HEK293 (cell line): ENCODE data around the gene NELFB.
A peak's percentile ranks its signal among the peaks of the same experiment; 100 is the strongest.

Source experiments
- BCL11B ChIP-seq: fragments of 450-650 bp; formaldehyde crosslinking; IDR thresholded peaks from 2 replicates; pipeline ENCODE4 v1.5.1; 2016; ENCODE audit warnings: low read depth, missing biosample characterization, missing genetic modification characterization
- GLIS2 ChIP-seq: fragments of 450-650 bp; formaldehyde crosslinking; IDR thresholded peaks from 2 replicates; pipeline ENCODE4 v1.5.1; 2016; ENCODE audit warnings: missing biosample characterization, missing genetic modification characterization
- HIC1 ChIP-seq: fragments of 450-650 bp; formaldehyde crosslinking; IDR thresholded peaks from 2 replicates; pipeline ENCODE4 v1.5.1; 2016; ENCODE audit warnings: missing biosample characterization, missing genetic modification characterization
- REST ChIP-seq: fragments of 450-650 bp; formaldehyde crosslinking; IDR thresholded peaks from 2 replicates; pipeline ENCODE4 v1.5.1; 2016; ENCODE audit warnings: missing biosample characterization, missing genetic modification characterization
- SCRT1 ChIP-seq: fragments of 450-650 bp; formaldehyde crosslinking; IDR thresholded peaks from 2 replicates; pipeline ENCODE4 v1.5.1; 2016; ENCODE audit warnings: missing biosample characterization, missing genetic modification characterization, borderline replicate concordance
- ZBTB1 ChIP-seq: fragments of 450-650 bp; formaldehyde crosslinking; IDR thresholded peaks from 2 replicates; pipeline ENCODE4 v1.5.1; 2016; ENCODE audit warnings: missing biosample characterization, missing genetic modification characterization
- ZBTB17 ChIP-seq: fragments of 450-650 bp; formaldehyde crosslinking; IDR thresholded peaks from 2 replicates; pipeline ENCODE4 v1.5.1; 2016; ENCODE audit warnings: missing biosample characterization, missing genetic modification characterization
- ZFP37 ChIP-seq: fragments of 450-650 bp; formaldehyde crosslinking; IDR thresholded peaks from 2 replicates; pipeline ENCODE4 v1.5.1; 2016; ENCODE audit warnings: missing biosample characterization, missing genetic modification characterization
- ZNF184 ChIP-seq: fragments of 450-650 bp; IDR thresholded peaks from 2 replicates; pipeline ENCODE4 v1.5.1; 2018; ENCODE audit warnings: missing biosample characterization, mild to moderate bottlenecking, missing genetic modification characterization
- ZNF26 ChIP-seq: fragments of 450-650 bp; formaldehyde crosslinking; IDR thresholded peaks from 2 replicates; pipeline ENCODE4 v1.5.1; 2016; ENCODE audit warnings: missing biosample characterization, missing genetic modification characterization
- ZNF280C ChIP-seq: fragments of 450-650 bp; formaldehyde crosslinking; IDR thresholded peaks from 2 replicates; pipeline ENCODE4 v1.5.1; 2016; ENCODE audit warnings: missing biosample characterization, missing genetic modification characterization
- ZNF335 ChIP-seq: fragments of 450-650 bp; formaldehyde crosslinking; conservative IDR thresholded peaks from 2 replicates; pipeline ENCODE4 v1.5.1; 2016; ENCODE audit warnings: missing biosample characterization, missing genetic modification characterization
- ZNF514 ChIP-seq: fragments of 450-650 bp; formaldehyde crosslinking; IDR thresholded peaks from 2 replicates; pipeline ENCODE4 v1.5.1; 2016; ENCODE audit warnings: missing biosample characterization, missing genetic modification characterization
- ZNF518A ChIP-seq: fragments of 450-650 bp; formaldehyde crosslinking; conservative IDR thresholded peaks from 2 replicates; pipeline ENCODE4 v1.5.1; 2016; ENCODE audit warnings: low read depth, missing biosample characterization, missing genetic modification characterization
- ZNF521 ChIP-seq: fragments of 450-650 bp; formaldehyde crosslinking; IDR thresholded peaks from 2 replicates; pipeline ENCODE4 v1.5.1; 2017; ENCODE audit warnings: missing biosample characterization, mild to moderate bottlenecking, missing genetic modification characterization
- ZNF555 ChIP-seq: fragments of 450-650 bp; formaldehyde crosslinking; conservative IDR thresholded peaks from 2 replicates; pipeline ENCODE4 v1.5.1; 2017; ENCODE audit warnings: missing biosample characterization, mild to moderate bottlenecking, missing genetic modification characterization, inconsistent platforms
- ZNF560 ChIP-seq: fragments of 450-650 bp; formaldehyde crosslinking; IDR thresholded peaks from 2 replicates; pipeline ENCODE4 v1.5.1; 2017; ENCODE audit warnings: missing biosample characterization, missing genetic modification characterization, borderline replicate concordance
- ZNF701 ChIP-seq: fragments of 450-650 bp; formaldehyde crosslinking; IDR thresholded peaks from 2 replicates; pipeline ENCODE4 v1.5.1; 2016; ENCODE audit warnings: missing biosample characterization, missing genetic modification characterization
- ZNF704 ChIP-seq: fragments of 450-650 bp; formaldehyde crosslinking; IDR thresholded peaks from 2 replicates; pipeline ENCODE4 v1.5.1; 2016; ENCODE audit warnings: missing biosample characterization, missing genetic modification characterization
- ZNF768 ChIP-seq: fragments of 450-650 bp; formaldehyde crosslinking; IDR thresholded peaks from 2 replicates; pipeline ENCODE4 v1.5.1; 2018; ENCODE audit warnings: missing biosample characterization, mild to moderate bottlenecking, missing genetic modification characterization
- ZNF777 ChIP-seq: fragments of 450-650 bp; formaldehyde crosslinking; IDR thresholded peaks from 2 replicates; pipeline ENCODE4 v1.5.1; 2017; ENCODE audit warnings: missing biosample characterization, missing genetic modification characterization, borderline replicate concordance
- ZNF837 ChIP-seq: fragments of 450-650 bp; formaldehyde crosslinking; IDR thresholded peaks from 2 replicates; pipeline ENCODE4 v1.5.1; 2016; ENCODE audit warnings: missing biosample characterization, missing genetic modification characterization
- ZSCAN30 ChIP-seq: fragments of 450-650 bp; IDR thresholded peaks from 2 replicates; pipeline ENCODE4 v1.5.1; 2018; ENCODE audit warnings: missing biosample characterization, mild to moderate bottlenecking, missing genetic modification characterization, moderate library complexity

Gene NELFB

GRCh38 chr9:137301081-137301947 is 46.2 kb downstream of the NELFB start (continued):
- TF ChIP-seq ZNF521 (tag by site-specific recombination) (no peak), BCL11B (tag by site-specific recombination) (peak; percentile 80; the same call in 1 of the 2 replicates), ZSCAN30 (tag by site-specific recombination) (peak; percentile 35; the same call in 1 of the 2 replicates), ZNF280C (tag by site-specific recombination) (no peak), ZFP37 (no peak), ZNF837 (tag by site-specific recombination) (peak; percentile 95), ZNF768 (tag by site-specific recombination) (no peak; the same call in 1 of the 2 replicates), ZBTB1 (tag by site-specific recombination) (0 out of 2 replicates have a peak, but pooled peaks have one; percentile 47), REST (no peak), ZNF704 (tag by site-specific recombination) (no peak), ZBTB17 (peak; percentile 83), ZNF777 (tag by site-specific recombination) (peak; percentile 94), ZNF555 (tag by site-specific recombination) (no peak), GLIS2 (no peak), ZNF514 (tag by site-specific recombination) (no peak), ZNF26 (tag by site-specific recombination) (no peak), ZNF518A (tag by site-specific recombination) (no peak), ZNF560 (tag by site-specific recombination) (no peak), ZNF701 (tag by site-specific recombination) (no peak), ZNF335 (tag by site-specific recombination) (peak; percentile 46; the same call in 1 of the 2 replicates), HIC1 (tag by site-specific recombination) (no peak), ZNF184 (tag by site-specific recombination) (no peak), SCRT1 (no peak)
